GM12801 (cell line): ENCODE data around the gene KSR1.

Experiments
- TF ChIP-seq, protein P1 (sequence below): IDR thresholded peaks from one replicate; pipeline ENCODE4 v1.5.1; 2011; ENCODE audit warnings: control low read depth; ENCODE audit not compliant: insufficient read length; ENCODE audit errors: extremely low read depth

Gene KSR1

DNA sequence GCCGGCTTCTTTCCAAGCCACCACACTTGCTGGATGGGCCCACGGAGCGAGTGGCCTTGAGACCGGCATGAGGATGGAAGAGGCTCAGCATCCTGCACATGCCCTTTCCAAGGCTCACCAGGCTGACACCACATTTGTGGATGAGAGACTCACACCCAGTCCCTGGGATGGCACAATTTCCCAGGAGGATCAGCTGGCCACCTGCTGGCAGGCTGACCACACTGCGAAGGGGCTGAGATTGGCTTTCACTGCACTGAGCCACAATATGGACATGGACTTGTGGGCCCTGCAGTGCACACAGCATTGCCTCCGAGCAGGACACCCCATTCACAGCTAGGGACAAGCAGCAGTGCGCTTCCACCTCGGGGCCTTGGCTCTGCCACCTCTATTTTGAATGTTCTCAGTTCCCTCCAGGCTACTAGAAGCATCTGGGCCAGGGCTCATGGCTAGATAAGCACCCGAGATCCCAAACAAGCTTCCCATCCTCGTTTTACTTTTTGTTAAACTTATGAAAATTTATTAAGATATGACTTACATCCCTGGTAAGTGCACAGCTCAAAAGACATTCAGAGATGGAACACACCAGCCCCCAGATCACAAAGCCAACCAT is 25.3 kb upstream of the KSR1 start:
- TF ChIP-seq, protein P1, sequence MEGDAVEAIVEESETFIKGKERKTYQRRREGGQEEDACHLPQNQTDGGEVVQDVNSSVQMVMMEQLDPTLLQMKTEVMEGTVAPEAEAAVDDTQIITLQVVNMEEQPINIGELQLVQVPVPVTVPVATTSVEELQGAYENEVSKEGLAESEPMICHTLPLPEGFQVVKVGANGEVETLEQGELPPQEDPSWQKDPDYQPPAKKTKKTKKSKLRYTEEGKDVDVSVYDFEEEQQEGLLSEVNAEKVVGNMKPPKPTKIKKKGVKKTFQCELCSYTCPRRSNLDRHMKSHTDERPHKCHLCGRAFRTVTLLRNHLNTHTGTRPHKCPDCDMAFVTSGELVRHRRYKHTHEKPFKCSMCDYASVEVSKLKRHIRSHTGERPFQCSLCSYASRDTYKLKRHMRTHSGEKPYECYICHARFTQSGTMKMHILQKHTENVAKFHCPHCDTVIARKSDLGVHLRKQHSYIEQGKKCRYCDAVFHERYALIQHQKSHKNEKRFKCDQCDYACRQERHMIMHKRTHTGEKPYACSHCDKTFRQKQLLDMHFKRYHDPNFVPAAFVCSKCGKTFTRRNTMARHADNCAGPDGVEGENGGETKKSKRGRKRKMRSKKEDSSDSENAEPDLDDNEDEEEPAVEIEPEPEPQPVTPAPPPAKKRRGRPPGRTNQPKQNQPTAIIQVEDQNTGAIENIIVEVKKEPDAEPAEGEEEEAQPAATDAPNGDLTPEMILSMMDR, result no peak

DNA sequence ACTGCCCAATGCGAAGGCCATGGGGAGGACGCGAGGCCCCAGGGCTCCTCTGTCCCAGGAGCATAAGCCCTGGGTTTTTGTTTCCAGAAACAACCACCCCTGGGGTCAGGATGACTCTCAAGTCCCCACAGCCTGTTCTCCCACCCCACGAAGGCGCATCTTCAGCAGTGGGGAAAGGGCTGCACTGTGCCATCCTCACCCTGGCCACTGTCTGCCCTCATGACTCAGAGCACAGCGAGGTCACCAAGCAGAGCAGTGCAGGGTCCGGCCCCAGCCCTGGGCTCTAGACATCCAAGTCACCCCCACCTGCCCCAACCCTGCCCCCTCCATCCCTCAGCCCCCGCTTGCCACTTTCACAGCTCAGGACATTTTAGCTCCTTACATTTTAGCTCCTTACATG is 22.7 kb upstream of the KSR1 start:
- TF ChIP-seq, protein P1, result no peak

DNA sequence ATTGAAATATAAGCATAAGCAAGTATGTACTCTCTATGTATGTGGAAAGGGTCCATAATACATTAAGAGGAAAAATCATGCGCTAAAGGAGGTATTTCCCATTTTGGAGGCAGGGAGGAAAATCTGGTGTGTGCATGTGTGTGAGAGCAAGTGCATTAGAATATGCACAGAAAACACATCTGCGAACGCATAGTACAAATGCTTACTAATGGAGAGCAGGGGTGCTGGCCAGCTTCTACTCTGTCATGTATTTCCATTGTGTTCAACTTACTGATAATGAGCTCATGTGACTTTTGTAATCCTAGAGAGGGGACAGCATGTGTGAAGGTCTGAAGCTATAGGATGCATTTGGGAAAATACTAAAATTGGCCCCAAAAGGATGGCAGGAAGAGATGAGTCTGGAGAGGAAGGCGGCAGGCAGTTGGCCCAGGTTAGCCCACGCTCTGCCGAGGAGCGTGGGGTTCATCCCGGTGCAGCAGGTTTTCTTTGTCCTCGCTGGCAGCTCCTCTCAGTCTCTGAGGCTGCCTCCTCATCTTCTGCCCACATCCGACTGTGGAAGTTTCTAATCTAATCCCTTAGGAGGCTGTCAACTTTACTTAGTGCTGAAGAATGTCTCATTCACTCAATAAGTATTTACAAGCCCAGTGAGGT is 17.8 kb upstream of the KSR1 start:
- TF ChIP-seq, protein P1, result no peak

DNA sequence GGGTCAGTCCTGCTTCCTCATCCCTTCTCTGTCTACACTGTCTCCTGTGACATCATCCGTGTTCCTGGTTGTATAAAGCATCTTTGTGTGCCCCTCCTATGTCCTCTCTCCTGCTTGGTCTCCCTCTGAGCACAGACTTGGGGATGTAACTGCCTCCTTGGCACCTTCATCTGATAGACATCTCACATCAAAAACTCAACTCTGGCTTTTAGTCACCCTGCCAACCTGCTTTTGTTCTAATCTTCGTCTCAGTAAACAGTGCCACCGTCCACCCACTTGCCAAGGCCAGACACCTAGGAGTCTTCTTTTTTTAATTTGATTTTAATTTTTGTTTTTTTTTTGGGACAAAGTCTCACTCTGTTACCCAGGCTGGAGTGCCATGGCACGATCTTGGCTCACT is 16.9 kb upstream of the KSR1 start:
- TF ChIP-seq, protein P1, result no peak

DNA sequence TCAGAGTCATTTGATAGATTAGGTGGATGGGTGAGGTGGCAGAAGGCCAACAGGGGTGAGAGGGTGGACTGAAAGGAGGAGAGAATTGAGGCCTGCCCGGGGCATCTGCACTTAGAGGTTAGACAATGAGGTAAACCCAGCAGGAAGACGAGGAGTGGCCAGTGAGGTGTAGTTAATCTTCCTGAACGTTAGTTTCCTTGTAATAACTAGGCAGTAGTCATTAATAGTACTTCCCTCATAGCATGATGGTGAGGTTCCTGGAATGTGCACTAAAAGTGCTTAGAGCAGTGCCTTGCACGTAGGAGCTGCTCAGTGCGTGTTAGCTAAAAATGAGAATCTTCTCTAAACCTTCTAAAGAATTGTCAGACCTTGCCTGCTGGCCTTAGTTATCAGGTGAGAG is 13.5 kb upstream of the KSR1 start:
- TF ChIP-seq, protein P1, result no peak

DNA sequence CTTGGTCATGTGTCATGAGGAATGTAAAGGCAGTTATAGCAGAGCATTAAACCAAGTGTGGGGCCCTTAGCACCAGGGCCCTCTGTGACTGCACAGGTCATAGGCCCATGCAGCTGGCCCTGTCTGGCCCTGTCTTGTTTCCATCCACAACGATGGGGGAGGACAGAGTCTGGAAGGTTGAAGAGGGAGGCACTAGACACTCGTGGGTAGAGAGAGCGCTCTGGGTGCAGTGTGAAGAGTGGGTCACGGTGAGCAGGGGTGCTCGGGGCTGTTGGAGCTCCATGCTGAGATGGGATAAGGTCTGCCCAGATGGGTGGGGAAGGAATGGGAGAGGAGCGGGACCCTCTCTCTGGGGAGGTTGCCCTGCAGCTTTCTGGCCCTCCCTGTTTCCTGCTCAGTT is 12.8 kb upstream of the KSR1 start:
- TF ChIP-seq, protein P1, result no peak

DNA sequence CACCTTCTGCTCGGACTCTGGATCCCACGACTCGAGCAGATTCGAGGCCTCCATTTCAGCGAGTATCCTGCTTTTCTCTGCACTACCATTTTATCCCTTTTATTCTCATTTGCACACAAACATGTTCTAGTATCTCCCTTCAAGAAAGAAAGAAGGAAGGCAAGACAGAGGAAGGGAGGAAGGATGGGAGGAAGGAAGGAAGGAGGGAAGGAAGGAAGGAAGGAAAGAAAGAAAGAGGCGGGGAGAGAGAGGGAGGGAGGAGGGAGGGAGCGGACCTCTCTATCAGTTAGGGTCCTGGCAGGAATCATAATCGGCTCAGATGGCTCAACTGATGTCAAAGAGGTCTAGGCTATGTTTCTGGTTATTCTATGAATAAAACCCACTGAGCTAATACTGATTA is 10.3 kb upstream of the KSR1 start:
- TF ChIP-seq, protein P1, result no peak
